GOT3 (cell line): ENCODE measurements around the gene MDN1.
"Not testable (repeated sequence)": the region's sequence is repeated elsewhere in the genome, so short reads cannot be mapped to it uniquely, and the experiment has no call there.

Source experiments
- DNase-seq: peaks from one replicate; lab custom pipeline; 2025; ENCODE audit warnings: mixed read lengths; lab: John Stamatoyannopoulos, UW

The MDN1 gene

GRCh38 chr6:89660981-89661380 lies 158.6 kb downstream of the MDN1 start:
- DNase-seq = no peak

GRCh38 chr6:89657445-89658158 lies 162.0 kb downstream of the MDN1 start:
- no peak for DNase-seq

GRCh38 chr6:89655122-89655521 lies 164.5 kb downstream of the MDN1 start:
- DNase-seq = no peak

DNA sequence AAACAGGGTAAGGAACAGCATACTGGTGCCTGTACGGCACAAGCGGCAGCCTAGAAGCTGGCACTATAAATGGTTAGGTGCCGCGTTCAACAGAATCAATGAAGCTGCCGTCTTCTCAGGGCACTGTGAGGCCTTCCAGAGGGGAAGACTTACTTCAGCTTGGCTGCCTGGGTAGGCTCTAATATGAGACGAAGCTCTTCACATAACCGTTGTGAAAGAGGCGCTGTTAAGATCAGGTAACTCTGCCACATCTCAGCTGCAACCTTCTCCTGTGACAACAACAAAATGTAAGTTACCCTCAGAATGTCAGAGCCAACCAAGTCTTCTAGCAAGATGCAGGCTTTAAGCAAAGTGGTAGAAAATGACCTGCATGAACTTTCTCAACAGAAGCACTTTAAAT lies 169.0 kb downstream of the MDN1 start:
- DNase-seq = no peak

DNA sequence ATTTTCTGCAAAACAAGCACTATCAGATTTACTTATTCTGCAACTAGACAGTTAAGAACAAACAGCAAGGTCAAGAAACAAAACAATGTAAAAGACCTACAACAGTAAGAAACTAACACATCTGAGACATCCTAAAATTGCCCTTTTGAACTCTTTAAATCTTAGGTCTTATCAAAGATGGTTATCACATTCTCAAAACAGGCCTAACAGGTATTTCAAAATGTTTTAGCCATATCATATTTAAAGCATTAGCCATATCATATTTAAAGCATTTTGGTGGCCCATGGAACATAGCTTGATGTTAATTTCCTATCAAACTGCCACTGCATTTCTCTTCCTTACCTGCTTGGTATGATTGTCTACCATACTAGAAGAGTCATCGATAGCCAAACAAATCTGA lies 169.9 kb downstream of the MDN1 start:
- no peak for DNase-seq

DNA sequence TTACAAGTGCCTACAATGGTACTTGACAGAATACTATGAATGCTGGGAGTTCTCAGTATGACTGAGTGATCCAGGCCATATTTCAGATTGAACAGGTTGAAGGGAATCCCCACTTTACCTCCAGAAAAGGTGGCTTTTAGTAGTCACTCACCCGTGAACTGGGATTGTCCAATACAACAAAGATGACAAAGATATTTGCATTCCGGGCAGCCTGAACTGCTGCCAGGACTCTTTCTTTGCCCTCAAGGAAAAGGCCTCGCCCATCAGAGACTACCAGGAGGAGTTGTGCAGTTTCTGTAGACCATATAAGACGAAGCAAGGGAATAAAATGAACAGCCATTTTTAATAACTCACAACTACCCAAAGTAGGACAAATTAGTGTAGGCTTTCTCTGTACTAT lies 174.7 kb downstream of the MDN1 start:
- DNase-seq = no peak

DNA sequence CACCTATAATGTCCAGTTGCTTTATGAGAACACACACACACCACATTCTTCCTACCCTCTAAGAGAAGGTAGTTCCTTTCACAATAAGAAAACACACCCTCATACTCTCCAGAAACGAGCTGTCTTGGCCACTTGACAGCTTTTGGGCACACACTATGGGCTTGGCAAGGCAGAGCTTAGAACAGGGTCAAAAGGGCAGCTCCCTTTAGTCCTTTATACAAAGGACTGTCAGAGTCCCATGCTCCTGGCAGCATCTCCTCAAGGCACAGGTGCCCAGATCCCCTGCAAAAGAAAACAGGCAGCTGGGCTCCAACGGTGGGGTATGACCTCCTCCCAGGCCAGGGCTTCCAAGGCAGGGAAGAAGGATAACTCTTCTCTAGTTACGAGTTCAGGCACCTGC lies 176.2 kb downstream of the MDN1 start:
- DNase-seq = no peak

- no peak for DNase-seq
These were observed 176.6 kb downstream of the MDN1 start for GRCh38 chr6:89642956-89643355.

GRCh38 chr6:89641581-89641980 lies 178.0 kb downstream of the MDN1 start:
- DNase-seq = not testable (repeated sequence)

- no peak for DNase-seq
These were observed 178.8 kb downstream of the MDN1 start for GRCh38 chr6:89640804-89641203.

DNA sequence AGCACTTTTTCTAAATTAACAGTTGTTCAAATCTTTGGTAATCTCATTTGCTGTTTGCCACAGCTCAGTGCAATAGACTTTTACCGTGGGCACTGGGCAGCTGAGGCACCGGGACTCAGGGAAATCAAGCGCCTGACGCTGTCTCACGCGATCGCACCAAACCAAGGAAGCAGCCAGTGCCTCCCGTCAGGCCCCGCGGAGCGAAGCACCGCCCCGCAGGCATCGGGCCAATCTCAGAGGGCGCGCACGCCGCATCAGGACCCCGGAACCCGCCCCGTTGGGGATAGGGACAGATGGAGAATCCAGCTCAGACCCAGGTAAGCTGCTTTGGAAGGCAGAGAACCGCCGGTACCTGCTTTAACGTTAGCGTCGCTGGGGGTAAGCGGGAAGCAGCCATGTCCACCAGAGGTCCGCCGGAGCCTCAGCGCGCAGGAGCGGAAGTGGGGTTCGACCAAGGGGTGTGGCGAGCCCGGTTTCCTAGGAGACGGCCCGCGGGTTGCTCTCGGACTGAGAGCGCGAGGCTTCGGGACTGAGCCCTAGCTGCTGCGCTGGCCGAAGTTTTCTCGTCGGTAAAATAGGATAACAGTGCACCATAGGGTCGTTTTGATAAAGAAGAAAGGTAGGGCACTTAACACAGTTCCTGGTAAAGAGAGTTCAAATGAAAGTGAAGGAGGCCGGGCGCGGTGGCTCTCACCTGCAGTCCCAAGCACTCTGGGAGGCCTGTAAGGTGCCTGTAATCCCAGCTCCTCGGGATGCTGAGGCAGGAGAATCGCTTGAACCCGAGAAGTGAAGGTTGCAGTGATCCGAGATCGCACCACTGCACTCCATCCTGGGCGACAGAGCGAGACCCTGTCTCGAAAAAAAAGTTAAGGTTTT lies 181.0 kb downstream of the MDN1 start, which contains the start of gene LYRM2:
LYRM2 (minus strand) TSS at position 428 of the 876 bp plus-strand sequence; CDS start at position 397, 31 bp downstream.
- DNase-seq = peak; percentile 91

GRCh38 chr6:89637960-89638319 lies 181.7 kb downstream of the MDN1 start:
- no peak for DNase-seq

DNA sequence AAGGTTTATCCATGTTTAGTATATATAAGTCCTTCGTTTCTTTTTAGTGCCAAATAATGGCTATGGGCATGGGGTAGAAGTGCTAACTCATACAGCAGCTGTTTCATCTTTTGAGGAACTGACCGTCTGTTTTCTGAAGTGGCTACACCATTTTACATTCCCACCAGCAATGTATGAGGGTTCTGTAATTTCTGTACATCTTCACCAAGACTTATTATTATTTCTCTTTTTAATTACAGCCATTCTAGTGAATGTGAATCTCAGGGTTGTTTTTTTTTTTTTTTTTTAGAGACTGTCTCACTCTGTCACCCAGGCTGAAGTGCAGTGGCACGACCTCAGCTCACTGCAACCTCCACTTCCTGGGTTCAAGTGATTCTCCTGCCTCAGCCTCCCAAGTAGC lies 183.2 kb downstream of the MDN1 start:
- not testable (repeated sequence) for DNase-seq

DNA sequence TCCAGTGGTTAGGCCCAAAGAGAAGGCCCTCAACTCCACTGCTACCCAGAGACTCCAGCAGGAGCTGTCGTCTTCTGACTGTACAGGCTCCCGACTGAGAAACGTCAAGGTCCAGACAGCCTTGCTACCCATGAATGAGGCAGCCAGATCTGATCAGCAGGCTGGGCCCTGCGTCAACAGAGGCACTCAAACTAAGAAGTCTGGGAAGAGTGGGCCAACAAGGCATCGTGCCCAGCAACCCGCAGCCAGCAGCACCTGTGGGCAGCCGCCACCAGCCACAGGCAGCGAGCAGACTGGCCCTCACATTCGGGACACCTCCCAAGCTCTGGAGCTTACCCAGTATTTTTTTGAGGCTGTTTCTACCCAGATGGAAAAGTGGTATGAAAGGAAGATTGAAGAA lies 189.1 kb downstream of the MDN1 start:
- DNase-seq = no peak

GRCh38 chr6:89623749-89624148 lies 195.8 kb downstream of the MDN1 start:
- DNase-seq = no peak

DNA sequence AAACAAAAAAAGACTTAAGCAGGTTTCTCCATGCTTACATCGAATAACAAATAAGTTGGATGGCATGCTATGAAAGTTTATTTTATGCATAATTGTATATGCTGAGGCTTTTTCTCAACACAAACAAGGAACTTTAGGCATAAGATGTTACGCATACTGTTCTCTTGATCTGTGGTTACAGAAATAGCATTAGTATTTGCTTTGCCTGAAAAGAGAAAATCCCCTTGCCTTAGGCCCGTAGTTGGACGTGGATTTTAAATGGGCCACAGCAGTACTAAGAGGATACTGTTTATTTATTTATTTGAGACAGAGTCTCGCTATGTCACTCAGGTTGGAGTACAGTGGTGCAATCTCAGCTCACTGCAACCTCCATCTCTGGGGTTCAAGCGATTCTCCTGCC lies 200.0 kb downstream of the MDN1 start:
- no peak for DNase-seq

DNA sequence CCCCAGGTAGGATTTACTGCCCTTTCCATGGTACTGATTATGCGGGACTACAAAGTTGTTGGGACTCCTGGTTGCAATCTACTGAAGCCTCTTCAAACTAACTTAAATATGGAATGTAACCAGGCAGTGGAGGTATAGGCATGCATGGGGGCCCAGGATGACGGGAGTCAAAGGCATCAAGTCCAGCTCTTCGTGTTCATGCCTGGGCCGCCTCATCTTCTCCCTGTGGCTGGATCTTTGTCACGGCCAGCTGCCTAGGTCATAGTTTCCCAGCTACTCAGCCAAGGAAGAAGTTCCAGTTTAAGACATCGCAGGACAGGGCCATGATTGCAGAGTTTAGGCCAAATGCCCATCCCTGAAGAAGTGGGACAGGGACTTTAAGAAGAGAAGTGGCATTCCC lies 201.6 kb downstream of the MDN1 start:
- no peak for DNase-seq

DNA sequence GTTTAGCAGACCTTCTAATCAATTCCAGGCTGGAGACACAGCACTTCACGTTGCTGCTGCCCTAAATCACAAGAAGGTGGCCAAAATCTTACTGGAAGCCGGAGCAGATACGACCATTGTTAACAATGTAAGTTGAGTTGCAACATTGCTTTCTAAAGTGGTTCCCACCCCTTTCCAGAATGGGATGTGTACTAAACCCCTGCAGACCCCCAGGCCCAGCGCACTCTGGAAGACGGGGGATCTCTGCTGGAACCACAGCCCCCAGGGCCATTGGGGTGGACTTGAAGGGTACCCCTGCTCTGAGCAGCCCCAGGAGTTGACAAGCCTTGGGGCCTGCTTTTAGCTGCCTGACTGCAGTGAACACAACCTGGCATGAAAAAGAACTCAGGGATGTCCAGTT lies 203.1 kb downstream of the MDN1 start:
- no peak for DNase-seq

DNA sequence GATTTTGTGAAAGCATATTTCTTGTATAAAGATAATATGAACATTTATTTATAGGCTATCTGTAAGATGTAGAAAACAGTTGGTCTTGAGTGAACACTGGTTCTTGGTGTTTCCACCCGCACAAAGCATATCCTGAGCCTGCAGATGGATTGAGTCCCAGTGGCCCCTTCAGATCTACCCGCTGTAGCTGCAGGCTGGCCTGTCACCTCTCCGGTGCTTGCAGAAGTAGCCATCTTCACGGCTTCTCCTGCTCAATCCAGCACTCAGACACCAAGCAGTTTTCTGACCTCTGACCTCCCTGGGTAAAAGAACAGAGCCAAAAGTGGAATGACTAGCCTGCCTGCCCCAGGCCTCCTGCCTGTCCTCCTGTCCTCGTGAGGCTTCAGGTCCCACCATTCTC lies 203.7 kb downstream of the MDN1 start:
- DNase-seq = no peak

DNA sequence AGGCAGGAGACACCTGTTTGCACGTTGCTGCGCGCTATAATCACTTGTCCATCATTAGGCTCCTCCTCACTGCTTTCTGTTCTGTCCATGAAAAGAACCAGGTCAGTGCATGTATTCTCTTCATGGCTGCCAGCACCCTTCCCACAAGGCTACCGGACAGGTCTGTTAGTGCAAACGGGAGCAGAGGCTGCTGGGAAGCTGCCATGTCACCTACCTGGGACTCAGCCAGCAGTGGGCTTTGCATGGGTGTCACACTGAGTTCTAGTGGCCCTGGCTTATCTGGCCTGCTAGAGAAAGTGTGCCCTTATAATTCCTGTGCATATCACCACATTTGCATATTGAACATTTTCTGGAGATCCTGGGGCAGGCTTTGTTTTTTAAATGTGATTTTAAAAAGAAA lies 205.8 kb downstream of the MDN1 start:
- no peak for DNase-seq

DNA sequence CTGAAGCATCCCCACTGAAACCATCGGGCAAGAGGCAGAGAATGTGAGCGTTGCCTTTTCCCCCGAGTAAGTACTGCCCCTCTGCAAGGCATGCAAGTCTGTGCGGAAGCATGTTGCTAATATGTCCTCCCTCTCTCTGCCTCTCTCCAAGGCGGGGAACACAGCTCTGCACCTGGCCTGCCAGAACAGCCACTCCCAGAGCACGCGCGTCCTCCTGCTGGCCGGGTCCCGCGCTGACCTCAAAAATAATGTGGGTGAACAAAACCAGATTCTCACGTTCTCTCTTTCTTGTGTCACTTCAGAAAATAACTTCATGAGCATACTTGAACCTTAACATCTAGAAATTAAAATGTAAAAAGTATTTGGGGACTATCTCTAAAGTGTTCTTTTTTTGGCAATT lies 207.5 kb downstream of the MDN1 start:
- no peak for DNase-seq

DNA sequence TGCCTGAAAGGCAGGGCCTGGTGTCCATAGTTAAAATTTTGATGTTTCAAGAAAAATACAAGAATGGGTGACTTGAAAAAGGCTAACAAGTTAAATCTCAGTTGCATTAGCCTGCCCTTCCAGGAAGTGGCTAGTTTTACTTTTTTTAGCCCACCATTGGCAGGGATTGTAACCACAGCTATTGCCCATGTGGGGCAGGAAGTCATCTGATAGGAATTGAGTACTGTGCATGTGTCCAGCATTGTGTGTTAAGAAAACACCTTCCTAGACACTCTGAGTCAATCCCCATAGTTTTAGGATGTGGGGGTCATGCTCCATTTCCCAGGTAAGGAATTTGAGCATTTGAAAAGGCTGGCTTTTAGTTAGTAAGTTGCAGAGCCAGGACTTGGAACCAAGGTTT lies 207.9 kb downstream of the MDN1 start:
- DNase-seq = no peak

DNA sequence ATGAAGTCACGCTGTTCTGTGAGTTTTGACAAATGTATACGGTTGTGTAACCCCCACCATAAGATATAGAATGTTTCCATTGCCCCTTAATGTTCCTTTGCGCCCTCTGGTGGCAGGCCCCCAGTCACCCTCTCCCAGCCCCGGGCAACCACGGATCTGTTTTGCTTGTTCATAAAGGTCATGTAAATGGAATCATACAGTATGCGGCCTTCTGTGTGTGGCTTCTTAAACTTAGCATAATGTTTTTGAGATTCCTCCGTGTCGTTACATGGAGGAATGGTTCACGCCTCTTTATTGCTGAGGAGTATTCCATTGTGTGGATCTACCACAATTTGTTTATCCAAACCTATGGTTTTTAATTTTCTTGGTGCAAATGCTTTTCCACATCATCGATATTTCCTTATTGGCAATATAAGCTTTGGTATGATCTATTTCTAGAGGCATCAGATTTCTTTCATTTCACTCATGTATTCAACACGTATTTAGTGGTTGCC lies 209.4 kb downstream of the MDN1 start:
- no peak for DNase-seq
